Fibroblast of pulmonary artery (primary cell): ENCODE measurements around the gene PSMB11.

Experiments used
- DNase-seq: peaks from one replicate; pipeline ENCODE4 v3.0.0-alpha.2; 2010; ENCODE audit warnings: low read depth
- H3K4me3 ChIP-seq: replicated peaks from 2 replicates; pipeline ENCODE4 v1.5.1; 2011; ENCODE audit warnings: low read depth, mild to moderate bottlenecking, control low read depth, low read length, moderate library complexity
- TF ChIP-seq, protein P1 (sequence below): IDR thresholded peaks from 2 replicates; pipeline ENCODE4 v1.5.1; 2011; ENCODE audit warnings: mild to moderate bottlenecking, control low read depth, low read length, inconsistent platforms; ENCODE audit errors: missing control alignments

Gene PSMB11

DNA sequence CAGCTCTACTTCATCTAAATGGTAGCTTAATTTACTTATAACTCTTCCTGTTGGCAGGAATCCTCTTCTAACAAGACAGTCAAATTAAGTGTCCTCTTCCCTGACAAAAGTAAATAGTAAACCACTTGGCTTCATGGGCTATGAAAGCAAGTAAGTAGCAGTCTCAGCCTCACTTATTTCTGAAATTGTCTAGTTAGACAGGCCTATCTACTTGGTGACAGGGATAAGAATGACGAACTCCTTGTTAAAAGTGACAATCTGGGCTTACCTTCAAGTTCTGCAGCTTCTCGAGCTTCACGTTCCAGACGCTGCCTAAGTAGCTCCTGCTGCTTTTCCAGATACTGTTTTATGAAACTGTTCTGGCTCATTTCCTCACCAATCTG, 48.2 kb downstream of the PSMB11 start:
- no peak overlapping the region for H3K4me3 ChIP-seq
- TF ChIP-seq, protein P1, sequence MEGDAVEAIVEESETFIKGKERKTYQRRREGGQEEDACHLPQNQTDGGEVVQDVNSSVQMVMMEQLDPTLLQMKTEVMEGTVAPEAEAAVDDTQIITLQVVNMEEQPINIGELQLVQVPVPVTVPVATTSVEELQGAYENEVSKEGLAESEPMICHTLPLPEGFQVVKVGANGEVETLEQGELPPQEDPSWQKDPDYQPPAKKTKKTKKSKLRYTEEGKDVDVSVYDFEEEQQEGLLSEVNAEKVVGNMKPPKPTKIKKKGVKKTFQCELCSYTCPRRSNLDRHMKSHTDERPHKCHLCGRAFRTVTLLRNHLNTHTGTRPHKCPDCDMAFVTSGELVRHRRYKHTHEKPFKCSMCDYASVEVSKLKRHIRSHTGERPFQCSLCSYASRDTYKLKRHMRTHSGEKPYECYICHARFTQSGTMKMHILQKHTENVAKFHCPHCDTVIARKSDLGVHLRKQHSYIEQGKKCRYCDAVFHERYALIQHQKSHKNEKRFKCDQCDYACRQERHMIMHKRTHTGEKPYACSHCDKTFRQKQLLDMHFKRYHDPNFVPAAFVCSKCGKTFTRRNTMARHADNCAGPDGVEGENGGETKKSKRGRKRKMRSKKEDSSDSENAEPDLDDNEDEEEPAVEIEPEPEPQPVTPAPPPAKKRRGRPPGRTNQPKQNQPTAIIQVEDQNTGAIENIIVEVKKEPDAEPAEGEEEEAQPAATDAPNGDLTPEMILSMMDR: no peak
- DNase-seq: no peak

DNA sequence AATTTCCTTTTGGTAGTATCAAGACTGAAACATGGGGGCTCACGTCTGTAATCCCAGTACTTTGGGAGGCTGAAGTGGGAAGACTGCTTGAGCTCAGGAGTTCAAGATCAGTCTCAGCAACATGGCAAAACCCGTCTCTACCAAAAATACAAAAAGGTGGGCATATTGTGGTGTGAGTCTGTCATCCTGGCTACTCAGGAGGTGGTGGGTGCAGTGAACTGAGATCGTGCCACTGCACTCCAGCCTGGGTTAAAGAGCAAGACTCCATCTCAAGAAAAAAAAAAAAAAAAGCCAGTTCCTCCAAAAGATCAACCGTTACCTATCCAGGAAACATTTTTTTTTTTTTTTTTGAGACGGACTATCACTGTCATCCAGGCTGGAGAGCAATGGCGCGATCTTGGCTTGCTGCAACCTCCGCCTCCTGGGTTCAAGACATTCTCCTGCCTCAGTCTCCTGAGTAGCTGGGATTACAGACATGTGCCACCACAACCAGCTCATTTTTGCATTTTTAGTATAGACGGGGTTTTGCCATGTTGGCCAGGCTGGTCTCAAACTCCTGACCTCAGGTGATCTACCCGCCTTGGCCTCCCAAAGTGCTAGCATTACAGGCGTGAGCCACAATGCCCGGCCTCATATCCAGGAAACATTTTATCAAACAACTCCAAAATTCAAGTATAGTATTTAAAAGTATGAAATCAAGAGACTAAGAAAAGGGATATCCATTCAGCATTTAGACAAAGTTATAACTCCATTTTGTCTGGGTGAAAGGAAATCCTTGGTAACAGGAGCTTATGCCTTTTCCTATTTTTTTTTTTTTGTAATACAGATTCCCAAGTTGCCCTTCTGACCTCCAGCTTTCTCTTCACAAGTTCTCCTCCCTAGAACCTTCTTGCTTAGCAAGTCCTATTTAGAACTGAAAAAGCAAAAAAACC, 49.5 kb downstream of the PSMB11 start:
- no peak for DNase-seq
- no peak overlapping the region for H3K4me3 ChIP-seq
- TF ChIP-seq, protein P1: no peak

DNA sequence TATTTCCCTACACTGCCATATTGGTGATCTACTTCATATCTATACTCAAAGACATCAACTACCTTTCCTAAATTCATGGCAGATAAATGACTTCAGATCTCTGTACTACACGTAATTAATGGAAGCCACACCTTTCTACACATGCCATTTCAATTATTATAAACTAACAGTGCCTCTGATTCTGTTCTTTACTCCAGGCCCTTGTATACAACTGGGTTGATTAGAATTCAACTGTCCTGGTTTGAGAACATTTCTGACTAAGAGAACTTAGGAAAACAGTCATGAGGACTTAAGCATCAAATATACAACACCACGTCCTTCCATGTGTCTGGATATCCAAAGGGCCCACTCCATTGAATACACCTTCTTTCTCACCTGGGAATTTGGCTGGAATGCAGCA, 51.1 kb downstream of the PSMB11 start:
- peak overlapping the region; percentile 70 for H3K4me3 ChIP-seq
- TF ChIP-seq, protein P1: no peak
- no peak for DNase-seq

DNA sequence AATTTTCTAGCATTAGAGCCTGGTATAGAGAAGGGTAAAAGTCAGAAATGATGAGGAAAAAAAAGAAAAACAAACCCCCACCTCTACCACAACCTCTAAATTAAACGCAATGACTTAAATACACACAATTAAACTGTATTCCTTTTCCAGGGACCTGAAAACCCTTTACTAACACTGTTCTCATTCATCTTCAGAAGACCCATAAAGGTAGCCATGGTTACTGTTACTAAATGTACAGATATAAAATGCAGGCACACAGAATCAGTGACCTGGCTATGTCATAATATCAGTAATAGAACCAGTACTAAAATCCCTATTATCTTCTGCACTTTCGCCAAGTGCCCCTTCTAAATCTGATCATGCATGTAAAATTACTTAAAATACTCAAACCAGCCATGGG, 51.5 kb downstream of the PSMB11 start:
- TF ChIP-seq, protein P1: no peak
- peak overlapping the region; percentile 70 for H3K4me3 ChIP-seq
- no peak for DNase-seq
